RWPE2 (cell line): ENCODE results near the gene TSPYL1.
A peak's percentile ranks its signal among the peaks of the same experiment; 100 is the strongest.

Source experiments
- ATAC-seq: fragments of 200-7000 bp; cut with Tn5 transposase; 3 replicates; pipeline ENCODE4 v1.9.1; 2021; ENCODE audit warnings: low read depth
- DNase-seq: peaks from one replicate; pipeline ENCODE4 v3.0.0-alpha.2; 2020; ENCODE audit warnings: low spot score
- H3K27ac ChIP-seq: fragments of 450-650 bp; 2 replicates; pipeline ENCODE4 v1.5.1; 2017; ENCODE audit warnings: mild to moderate bottlenecking; ENCODE audit not compliant: poor library complexity, severe bottlenecking
- H3K27me3 ChIP-seq: fragments of 250-450 bp; sonication (Bioruptor Pico); 2 replicates; pipeline ENCODE4 v1.5.1; 2021; ENCODE audit warnings: mild to moderate bottlenecking, moderate library complexity; ENCODE audit not compliant: insufficient read depth, poor library complexity, severe bottlenecking
- H3K36me3 ChIP-seq: fragments of 250-450 bp; sonication (Bioruptor Pico); 2 replicates; pipeline ENCODE4 v1.5.1; 2020; ENCODE audit warnings: low read depth, mild to moderate bottlenecking, moderate library complexity
- H3K4me1 ChIP-seq: fragments of 250-450 bp; sonication (Bioruptor Pico); 2 replicates; pipeline ENCODE4 v1.5.1; 2021; ENCODE audit warnings: mild to moderate bottlenecking, moderate library complexity; ENCODE audit not compliant: insufficient read depth, poor library complexity, severe bottlenecking
- H3K4me3 ChIP-seq: fragments of 250-450 bp; sonication (Bioruptor Pico); 2 replicates; pipeline ENCODE4 v1.5.1; 2021; ENCODE audit warnings: mild to moderate bottlenecking, moderate library complexity; ENCODE audit not compliant: severe bottlenecking
- H3K9me3 ChIP-seq: fragments of 250-450 bp; sonication (Bioruptor Pico); 2 replicates; pipeline ENCODE4 v1.5.1; 2021; ENCODE audit warnings: mild to moderate bottlenecking, moderate library complexity; ENCODE audit not compliant: severe bottlenecking
- TF ChIP-seq, protein P1 (sequence below): fragments of 450-650 bp; IDR thresholded peaks from one replicate; pipeline ENCODE4 v1.5.1; 2017; ENCODE audit warnings: mild to moderate bottlenecking, moderate library complexity; ENCODE audit not compliant: poor library complexity, severe bottlenecking

Gene TSPYL1

DNA sequence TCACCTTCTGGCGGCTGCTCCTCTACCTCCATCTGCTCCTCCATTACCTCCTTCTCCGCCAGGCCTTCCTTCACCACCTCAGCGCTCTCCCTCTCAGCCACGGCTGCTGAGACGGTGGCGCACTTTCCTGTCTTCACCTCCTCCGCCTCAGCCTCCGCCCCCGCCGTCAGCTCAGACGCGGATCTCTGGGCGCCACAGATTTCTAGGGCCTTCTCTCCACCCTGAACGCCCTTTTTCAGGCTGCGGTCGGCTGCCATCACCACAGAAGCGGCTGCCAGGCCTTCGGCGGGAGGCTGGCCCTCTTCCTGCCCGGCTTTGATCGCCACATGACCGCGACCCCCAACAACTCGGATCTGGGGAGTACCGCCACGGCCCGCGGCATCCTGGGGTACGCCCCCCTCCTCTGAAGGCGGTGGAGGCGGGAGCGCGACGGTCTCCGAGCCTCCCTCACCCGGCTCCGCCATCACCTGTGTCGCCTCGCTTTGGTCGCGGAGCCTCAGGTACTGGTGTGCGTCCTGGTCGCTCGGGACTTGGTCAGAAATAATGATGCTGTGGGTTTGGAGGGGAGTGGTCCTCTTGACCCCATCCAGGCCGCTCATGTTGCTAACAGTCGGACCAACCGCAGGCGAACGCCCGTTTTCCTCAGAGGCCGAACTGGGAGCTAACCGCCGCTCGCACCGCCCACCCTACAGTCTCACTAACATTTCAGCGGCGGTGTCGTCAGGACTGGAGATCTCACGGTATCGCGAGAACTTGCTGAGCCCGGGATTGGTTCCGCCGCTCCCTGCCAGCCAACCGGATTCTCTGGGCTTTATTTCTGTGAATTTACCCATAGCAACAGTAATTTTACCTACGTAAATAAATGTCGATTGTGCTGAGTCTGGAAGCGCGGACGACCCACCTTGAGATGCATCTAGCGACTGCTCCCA, at the start of gene TSPYL1:
Gene TSPYL1 (minus strand): TSS at position 699 of the 929 bp plus-strand sequence. CDS start 100 bp downstream, at position 599.
- TF ChIP-seq, protein P1, sequence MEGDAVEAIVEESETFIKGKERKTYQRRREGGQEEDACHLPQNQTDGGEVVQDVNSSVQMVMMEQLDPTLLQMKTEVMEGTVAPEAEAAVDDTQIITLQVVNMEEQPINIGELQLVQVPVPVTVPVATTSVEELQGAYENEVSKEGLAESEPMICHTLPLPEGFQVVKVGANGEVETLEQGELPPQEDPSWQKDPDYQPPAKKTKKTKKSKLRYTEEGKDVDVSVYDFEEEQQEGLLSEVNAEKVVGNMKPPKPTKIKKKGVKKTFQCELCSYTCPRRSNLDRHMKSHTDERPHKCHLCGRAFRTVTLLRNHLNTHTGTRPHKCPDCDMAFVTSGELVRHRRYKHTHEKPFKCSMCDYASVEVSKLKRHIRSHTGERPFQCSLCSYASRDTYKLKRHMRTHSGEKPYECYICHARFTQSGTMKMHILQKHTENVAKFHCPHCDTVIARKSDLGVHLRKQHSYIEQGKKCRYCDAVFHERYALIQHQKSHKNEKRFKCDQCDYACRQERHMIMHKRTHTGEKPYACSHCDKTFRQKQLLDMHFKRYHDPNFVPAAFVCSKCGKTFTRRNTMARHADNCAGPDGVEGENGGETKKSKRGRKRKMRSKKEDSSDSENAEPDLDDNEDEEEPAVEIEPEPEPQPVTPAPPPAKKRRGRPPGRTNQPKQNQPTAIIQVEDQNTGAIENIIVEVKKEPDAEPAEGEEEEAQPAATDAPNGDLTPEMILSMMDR: peak; percentile 30
- Histone ChIP-seq H3K4me1 (peaks cover 27% of the 10 kb centered on the region), H3K9me3 (no peaks in the 10 kb centered on the region), H3K27me3 (no peaks in the 10 kb centered on the region), H3K27ac (peak within 1 kb of the TSS; percentile 79), H3K36me3 (peaks cover 38% of the 10 kb centered on the region), H3K4me3 (peak within 1 kb of the TSS; percentile 73)
- ATAC-seq: peak; percentile 88
- peak; percentile 94 for DNase-seq

DNA sequence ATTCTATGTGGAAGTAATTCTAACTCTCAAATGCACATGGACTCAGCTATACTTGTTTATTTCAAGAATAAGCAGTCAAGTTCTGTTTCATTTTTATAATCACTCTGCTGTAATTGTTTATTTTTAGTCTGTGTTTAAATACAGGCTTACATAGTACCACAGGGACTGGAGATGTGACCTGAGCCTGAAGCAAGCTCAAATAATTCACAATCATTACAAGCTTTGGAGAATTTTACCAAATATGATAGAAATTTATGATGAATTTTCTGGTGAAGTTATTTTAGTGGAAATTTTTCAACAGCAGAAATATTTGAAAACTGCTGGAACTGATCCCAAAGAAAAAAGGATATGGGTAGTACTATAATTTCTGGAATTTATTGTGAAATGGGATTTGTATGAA, 49.4 kb upstream of the TSPYL1 start:
- Histone ChIP-seq H3K9me3 (no peaks in the 10 kb centered on the region), H3K27me3 (no peaks in the 10 kb centered on the region), H3K36me3 (no peaks in the 10 kb centered on the region), H3K4me3 (no peak overlapping the region), H3K4me1 (peaks cover 2% of the 10 kb centered on the region), H3K27ac (no peak overlapping the region)
- no peak for DNase-seq
- TF ChIP-seq, protein P1: no peak
- ATAC-seq: no peak

DNA sequence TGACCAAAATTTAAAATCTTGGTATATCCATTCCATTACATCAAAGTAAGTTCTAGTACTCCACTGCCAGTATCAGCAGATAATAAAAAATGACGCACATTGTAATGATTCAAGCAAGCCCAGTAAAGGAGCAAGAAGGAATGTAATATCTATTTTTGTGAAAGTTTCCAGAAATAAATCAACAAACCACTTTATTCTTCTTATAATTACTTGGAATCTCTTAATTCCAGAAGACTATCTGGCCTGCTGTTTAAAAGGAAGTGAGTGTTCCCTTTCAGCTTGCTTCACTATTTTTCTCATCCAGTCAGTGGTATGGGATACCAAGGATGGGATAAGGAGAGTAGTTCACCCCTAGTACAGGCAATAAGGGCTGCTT, 48.8 kb upstream of the TSPYL1 start:
- TF ChIP-seq, protein P1: no peak
- ATAC-seq: no peak
- Histone ChIP-seq H3K9me3 (no peaks in the 10 kb centered on the region), H3K4me1 (peaks cover 2% of the 10 kb centered on the region), H3K27ac (no peak overlapping the region), H3K36me3 (no peaks in the 10 kb centered on the region), H3K4me3 (no peak overlapping the region), H3K27me3 (no peaks in the 10 kb centered on the region)
- DNase-seq: no peak

DNA sequence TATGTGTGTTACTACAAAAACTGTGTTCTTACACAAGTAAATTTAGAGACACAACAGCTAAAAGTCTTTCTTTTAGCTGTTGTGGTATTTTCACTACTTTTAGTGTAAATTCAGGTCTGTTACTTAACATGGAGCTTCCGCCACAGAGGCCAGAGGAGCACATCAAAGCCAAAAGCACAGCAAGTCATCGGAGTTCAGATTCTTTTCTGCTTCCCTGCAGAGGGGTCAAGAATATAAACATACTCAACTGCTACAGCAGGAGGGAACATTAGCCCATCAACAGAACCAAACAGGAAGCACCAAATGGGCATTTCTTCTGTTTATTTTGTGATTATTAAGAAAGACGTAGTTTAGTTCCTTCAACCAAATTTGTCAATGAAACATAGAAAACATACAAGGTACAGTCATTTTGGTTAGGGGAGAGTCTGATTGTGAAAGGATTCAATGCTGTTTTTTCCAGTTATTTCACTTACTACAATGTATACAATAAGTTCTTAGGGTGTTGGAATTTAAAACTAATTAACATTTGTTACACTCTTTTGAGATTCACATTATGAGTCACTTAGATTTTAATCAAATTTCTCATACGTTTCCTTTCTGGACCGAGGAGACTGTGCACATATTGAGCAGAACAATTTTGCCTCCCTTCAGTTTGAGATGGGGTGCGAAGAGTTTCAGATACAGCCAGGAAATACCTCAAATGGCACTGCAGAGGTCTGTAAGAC, 48.2 kb upstream of the TSPYL1 start:
- Histone ChIP-seq H3K4me3 (no peak overlapping the region), H3K27me3 (no peaks in the 10 kb centered on the region), H3K36me3 (no peaks in the 10 kb centered on the region), H3K4me1 (peaks cover 2% of the 10 kb centered on the region), H3K27ac (no peak overlapping the region), H3K9me3 (no peaks in the 10 kb centered on the region)
- TF ChIP-seq, protein P1: no peak
- DNase-seq (no peak), ATAC-seq (no peak)
